CD4-positive, alpha-beta T cell treated with Interleukin-17A for 4 hours (primary cell): ENCODE data around the gene PLAAT3.
"Not testable (repeated sequence)": the region's sequence is repeated elsewhere in the genome, so short reads cannot be mapped to it uniquely, and the experiment has no call there.

Source experiments
- DNase-seq: peaks from one replicate; pipeline ENCODE4 v3.0.0-alpha.2; 2020; ENCODE audit warnings: mixed read lengths

Gene PLAAT3

GRCh38 chr11:63536669-63537292, 77.5 kb downstream of the PLAAT3 start, which contains the start of gene PLAAT4:
Gene PLAAT4, plus strand, starts transcription at chr11:63536808. Its CDS starts 61 bp downstream, at chr11:63536869.
- peak; percentile 51 for DNase-seq

DNA sequence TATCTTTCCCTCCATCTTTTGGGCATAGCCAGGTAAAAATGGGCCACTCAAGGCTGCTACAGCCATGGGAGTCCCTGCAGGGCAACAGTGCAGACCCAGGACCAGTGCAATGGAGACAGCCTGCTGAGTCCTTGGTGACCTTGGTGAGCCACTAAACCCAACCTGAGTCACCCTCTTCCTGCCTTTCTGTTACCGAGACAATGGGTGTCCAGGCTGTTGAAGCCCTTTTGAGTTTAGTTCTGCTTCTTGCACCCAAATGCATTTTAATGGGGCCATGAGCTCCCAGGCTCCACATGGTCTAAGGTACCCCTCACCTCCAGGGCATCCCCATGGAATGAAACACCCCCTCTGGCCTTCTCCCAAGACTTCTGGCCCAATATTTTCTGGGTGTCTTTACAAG, 78.5 kb downstream of the PLAAT3 start:
- DNase-seq = peak; percentile 62

- DNase-seq = no peak
Measured at GRCh38 chr11:63534895-63535461, 79.3 kb downstream of the PLAAT3 start.

GRCh38 chr11:63534076-63534475, 80.2 kb downstream of the PLAAT3 start:
- DNase-seq = no peak

DNA sequence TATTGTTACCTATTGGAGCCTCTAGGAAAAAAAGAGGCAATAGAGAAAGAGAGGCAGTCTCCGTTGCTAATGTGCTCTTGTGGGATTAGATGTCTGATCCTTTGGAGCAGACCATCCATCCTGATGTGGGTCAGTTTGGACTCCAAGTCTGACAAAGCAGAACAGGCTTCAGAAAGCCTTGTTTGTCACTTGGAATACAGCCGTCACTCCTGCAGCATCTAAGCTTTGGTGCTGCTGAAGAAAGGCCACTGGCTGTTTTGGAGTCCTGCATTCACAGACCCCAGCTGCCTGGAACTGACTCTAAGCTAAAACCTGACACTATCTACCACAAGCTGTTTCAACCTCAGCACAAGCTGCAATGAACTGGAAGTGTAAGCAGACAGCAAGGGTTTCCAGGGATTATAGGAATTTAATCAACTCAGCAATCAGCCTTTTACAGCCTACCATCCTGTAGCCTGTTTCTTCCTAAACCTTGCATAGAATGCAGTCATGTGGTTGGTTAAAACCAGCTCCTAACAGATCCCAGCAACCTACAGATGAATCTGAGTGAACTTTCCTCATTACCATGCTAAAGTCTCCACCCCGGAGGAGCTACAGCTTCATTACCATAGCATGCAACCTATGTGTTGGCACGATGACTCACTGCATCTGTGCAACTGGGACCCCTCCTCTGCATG, 81.3 kb downstream of the PLAAT3 start:
- DNase-seq = peak; percentile 21

- no peak for DNase-seq
Measured at GRCh38 chr11:63532117-63532516, 82.1 kb downstream of the PLAAT3 start.

GRCh38 chr11:63531074-63531792, 83.0 kb downstream of the PLAAT3 start:
- DNase-seq = peak; percentile 69

- DNase-seq = no peak
Measured at GRCh38 chr11:63530021-63530420, 84.2 kb downstream of the PLAAT3 start.

DNA sequence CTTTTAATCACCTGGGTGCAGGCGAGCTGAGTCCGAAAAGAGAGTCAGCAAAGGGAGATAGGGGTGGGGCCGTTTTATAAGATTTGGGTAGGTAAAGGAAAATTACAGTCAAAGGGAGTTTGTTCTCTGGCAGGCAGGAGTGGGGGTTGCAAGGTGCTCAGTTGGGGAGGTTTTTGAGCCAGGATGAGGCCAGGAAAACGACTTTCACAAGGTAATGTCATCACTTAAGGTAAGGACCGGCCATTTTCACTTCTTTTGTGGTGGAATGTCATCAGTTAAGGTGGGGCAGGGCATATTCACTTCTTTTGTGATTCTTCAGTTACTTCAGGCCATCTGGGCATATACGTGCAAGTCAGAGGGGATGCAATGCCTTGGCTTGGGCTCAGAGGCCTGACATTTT, 84.9 kb downstream of the PLAAT3 start:
- not testable (repeated sequence) for DNase-seq

DNA sequence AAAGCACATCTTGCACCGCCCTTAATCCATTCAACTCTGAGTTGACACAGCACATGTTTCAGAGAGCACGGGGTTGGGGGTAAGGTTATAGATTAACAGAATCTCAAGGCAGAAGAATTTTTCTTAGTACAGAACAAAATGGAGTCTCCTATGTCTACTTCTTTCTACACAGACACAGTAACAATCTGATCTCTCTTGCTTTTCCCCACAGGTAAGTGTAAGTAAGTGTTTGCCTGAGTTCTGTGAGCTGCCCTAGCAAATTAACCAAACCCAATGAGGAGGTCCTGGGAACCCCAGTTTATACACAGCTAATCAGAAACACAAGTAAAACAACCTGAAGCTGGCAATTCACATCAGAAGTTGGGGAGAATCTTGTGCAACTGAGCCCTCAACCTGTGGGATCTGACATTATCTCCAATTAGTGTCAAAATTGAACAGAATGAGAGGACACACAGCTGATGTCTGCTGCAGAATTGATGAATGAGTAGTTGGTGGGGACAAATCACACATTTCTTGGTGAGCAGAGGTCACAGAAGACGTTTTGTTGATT, 85.4 kb downstream of the PLAAT3 start:
- DNase-seq = not testable (repeated sequence)

DNA sequence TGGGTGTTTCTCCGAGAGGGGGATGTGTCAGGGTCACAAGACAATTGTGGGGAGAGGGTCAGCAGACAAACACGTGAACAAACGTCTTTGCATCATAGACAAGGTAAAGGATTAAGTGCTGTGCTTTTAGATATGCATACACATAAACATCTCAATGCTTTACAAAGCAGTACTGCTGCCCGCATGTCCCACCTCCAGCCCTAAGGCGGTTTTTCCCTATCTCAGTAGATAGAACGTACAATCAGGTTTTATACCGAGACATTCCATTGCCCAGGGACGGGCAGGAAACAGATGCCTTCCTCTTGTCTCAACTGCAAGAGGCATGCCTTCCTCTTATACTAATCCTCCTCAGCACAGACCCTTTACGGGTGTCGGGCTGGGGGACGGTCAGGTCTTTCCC, 86.1 kb downstream of the PLAAT3 start:
- not testable (repeated sequence) for DNase-seq

GRCh38 chr11:63527667-63528066, 86.6 kb downstream of the PLAAT3 start:
- no peak for DNase-seq
